ENCODE data around the gene ANTXR1. TPM values are rescaled to one million over a fixed set of nuclear protein-coding genes. Genes with fewer than 3 reads are reported as not detected.

ANTXR1 gene
- total RNA-seq, 1 experiment from 2014 or later: 25.7 TPM

DNA sequence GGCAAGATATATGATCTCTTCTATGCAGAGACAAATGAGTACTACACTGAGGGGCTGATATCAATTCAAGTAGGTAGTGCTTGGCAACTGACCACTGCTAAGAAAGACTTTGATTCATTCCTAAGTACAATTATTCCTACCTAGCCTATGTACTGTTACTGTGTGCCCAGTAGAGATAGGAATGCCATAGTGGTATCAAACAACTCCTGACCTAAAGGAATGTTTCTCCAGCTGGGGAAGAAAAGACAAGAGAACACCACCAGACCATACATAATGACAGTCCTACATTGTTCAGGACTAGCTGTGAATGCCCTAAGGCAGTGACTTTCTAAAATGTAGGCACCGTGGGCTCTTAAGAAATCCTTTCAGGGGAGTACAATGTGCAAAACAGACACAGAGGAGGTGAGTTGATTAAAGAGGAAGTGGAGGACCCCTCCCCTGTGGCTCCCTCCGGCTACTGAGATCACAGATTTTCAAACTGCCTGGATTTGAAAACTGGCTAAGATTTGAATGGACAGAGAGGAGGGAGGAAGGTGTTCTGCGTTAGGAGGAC lies 89.1 kb downstream of the ANTXR1 start:
- CTCF ChIA-PET: no interaction called here
- peaks cover 3 to 4% of the 10 kb centered on the region in 2 experiments; a peak in 2 of 4 replicates for H3K36me3 ChIP-seq (ENCODE audit: control insufficient read depth in 1 of 2, insufficient read depth in 2 of 2, low read length in 2 of 2)
- RAD21 ChIA-PET (ENCODE audit: low non-redundant PET in 1 of 2, low total read pairs in 2 of 2, uncharacterized antibody in 2 of 2, unreplicated experiment in 2 of 2): no interaction called here

DNA sequence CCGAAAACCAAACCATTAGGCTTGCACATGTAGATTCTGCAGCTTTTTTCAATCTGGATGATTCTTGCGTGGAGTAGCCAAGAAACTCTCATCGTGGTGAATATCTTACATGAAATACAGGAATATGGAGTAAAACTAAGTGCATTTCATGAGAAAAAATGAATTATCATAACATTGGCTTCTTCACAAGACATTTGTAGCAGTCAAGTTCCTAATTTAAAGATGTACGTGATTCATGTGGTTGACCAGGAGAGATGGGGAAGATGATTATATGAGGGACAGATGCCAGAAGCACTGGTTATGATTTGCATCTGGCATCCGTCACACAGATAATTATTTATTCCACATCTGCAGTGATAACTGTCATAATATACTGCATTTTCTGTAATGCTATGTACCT lies 90.4 kb downstream of the ANTXR1 start:
- ATAC-seq: no peak
- no peak overlapping the region for H3K9ac ChIP-seq (ENCODE audit: low read length)
- H3K4me3 ChIP-seq (replicated peaks in 1 of 2; ENCODE audit: low read depth in 1 of 2, low read length in 2 of 2): no peak overlapping the region
- H3K27me3 ChIP-seq (ENCODE audit: insufficient read depth, low read length): no peaks in the 10 kb centered on the region
- no peaks in the 10 kb centered on the region for H3K4me1 ChIP-seq (ENCODE audit: control insufficient read depth in 1 of 2, insufficient read depth in 2 of 2, low read length in 2 of 2)
- BruUV-seq (replicated peaks): no TSS peak
- no peaks in the 10 kb centered on the region for H4K20me1 ChIP-seq (ENCODE audit: insufficient read depth)
- H2AFZ ChIP-seq (ENCODE audit: low read depth, low read length, poor library complexity, severe bottlenecking): no peak overlapping the region
- no peaks in the 10 kb centered on the region for H3K79me2 ChIP-seq (ENCODE audit: insufficient read depth, low read length)
- H3K9me3 ChIP-seq (ENCODE audit: control insufficient read depth in 1 of 2, insufficient read depth in 1 of 2, low read depth in 1 of 2, low read length in 2 of 2): no peaks in the 10 kb centered on the region
- ChIA-PET CTCF (no interaction called here), RAD21 (ENCODE audit: low non-redundant PET in 1 of 2, low total read pairs in 2 of 2, uncharacterized antibody in 2 of 2, unreplicated experiment in 2 of 2) (no interaction called here), POLR2A (no interaction called here)
- H3K4me2 ChIP-seq (ENCODE audit: low read length): no peak overlapping the region
- TF ChIP-seq MAX (IDR thresholded peaks at IDR 0.05) (no peak), SIN3A (IDR thresholded peaks at IDR 0.05; ENCODE audit: low read depth) (no peak), CTCF (IDR thresholded peaks at IDR 0.05 in 2 of 3, conservative IDR thresholded peaks at IDR 0.05 in 1 of 3; ENCODE audit: borderline replicate concordance in 1 of 3, insufficient read depth in 1 of 3, low read depth in 2 of 3, low read length in 2 of 3) (no peak), POLR2AphosphoS5 (IDR thresholded peaks at IDR 0.05; ENCODE audit: low read depth, low read length) (no peak), TCF7L2 (IDR thresholded peaks at IDR 0.05; ENCODE audit: borderline replicate concordance, extremely low read depth, insufficient read depth, insufficient read length) (no peak), ZNF274 (IDR thresholded peaks at IDR 0.05; ENCODE audit: low read depth, low read length) (no peak), ATF3 (IDR thresholded peaks at IDR 0.05) (no peak), SP1 (IDR thresholded peaks at IDR 0.05; ENCODE audit: low read depth) (no peak), CBX3 (IDR thresholded peaks at IDR 0.05; ENCODE audit: low read depth) (no peak), CEBPB (IDR thresholded peaks at IDR 0.05; ENCODE audit: low read depth) (no peak), EZH2 (IDR thresholded peaks at IDR 0.05) (no peak)
- H3K9me2 ChIP-seq (ENCODE audit: insufficient read depth): no peaks in the 10 kb centered on the region
- H3K27ac ChIP-seq (ENCODE audit: low read depth, low read length): no peak overlapping the region
- peaks cover 3 to 4% of the 10 kb centered on the region in 2 experiments; a peak in 2 of 4 replicates for H3K36me3 ChIP-seq (ENCODE audit: control insufficient read depth in 1 of 2, insufficient read depth in 2 of 2, low read length in 2 of 2)
- DNase-seq (ENCODE audit: low read depth, low spot score): no peak
- intact Hi-C loops (cut with micrococcal nuclease): no loop called here

More for the DNA sequence above, 89.1 kb downstream of the ANTXR1 start:
- no TSS peak for BruUV-seq (replicated peaks)
- TF ChIP-seq FOSL1 (IDR thresholded peaks at IDR 0.05; ENCODE audit: low read depth) (no peak), ZFX (IDR thresholded peaks at IDR 0.05) (no peak), EZH2phosphoT487 (IDR thresholded peaks at IDR 0.05; ENCODE audit: borderline replicate concordance) (no peak), MAX (IDR thresholded peaks at IDR 0.05) (no peak), ELF1 (IDR thresholded peaks at IDR 0.05; ENCODE audit: borderline replicate concordance, low read depth) (no peak), ZNF274 (IDR thresholded peaks at IDR 0.05; ENCODE audit: low read depth, low read length) (no peak), EGR1 (IDR thresholded peaks at IDR 0.05; ENCODE audit: low read depth) (no peak)
- H3K4me1 ChIP-seq (ENCODE audit: control insufficient read depth in 1 of 2, insufficient read depth in 2 of 2, low read length in 2 of 2): no peaks in the 10 kb centered on the region
- POLR2A ChIA-PET: no interaction called here
- H3K27ac ChIP-seq (ENCODE audit: low read depth, low read length): no peak overlapping the region
- H3K79me2 ChIP-seq (ENCODE audit: insufficient read depth, low read length): no peaks in the 10 kb centered on the region
- H3K4me2 ChIP-seq (ENCODE audit: low read length): no peak overlapping the region
- H2AFZ ChIP-seq (ENCODE audit: low read depth, low read length, poor library complexity, severe bottlenecking): no peak overlapping the region
- ATAC-seq (no peak), DNase-seq (ENCODE audit: low read depth, low spot score) (no peak)
- no peaks in the 10 kb centered on the region for H3K9me3 ChIP-seq (ENCODE audit: control insufficient read depth in 1 of 2, insufficient read depth in 1 of 2, low read depth in 1 of 2, low read length in 2 of 2)
- no peaks in the 10 kb centered on the region for H3K27me3 ChIP-seq (ENCODE audit: insufficient read depth, low read length)
- no peaks in the 10 kb centered on the region for H3K9me2 ChIP-seq (ENCODE audit: insufficient read depth)
- H4K20me1 ChIP-seq (ENCODE audit: insufficient read depth): no peaks in the 10 kb centered on the region
- H3K9ac ChIP-seq (ENCODE audit: low read length): no peak overlapping the region
- H3K4me3 ChIP-seq (replicated peaks in 1 of 2; ENCODE audit: low read depth in 1 of 2, low read length in 2 of 2): no peak overlapping the region
- intact Hi-C loops (cut with micrococcal nuclease): no loop called here

All from HCT116 (cell line).